HG03095 (cell line): ENCODE measurements around the gene CTNND1.
A peak's percentile ranks its signal among the peaks of the same experiment; 100 is the strongest.
"Not testable (repeated sequence)": the region's sequence is repeated elsewhere in the genome, so short reads cannot be mapped to it uniquely, and the experiment has no call there.

Experiments
- ATAC-seq: cut with Tn5 transposase; IDR thresholded peaks from one replicate; pipeline ENCODE4 v1.9.1; 2021; ENCODE audit warnings: moderate library complexity; ENCODE audit not compliant: unreplicated experiment

The CTNND1 gene

GRCh38 chr11:57788703-57789088, 27.1 kb downstream of the CTNND1 start:
- ATAC-seq, result no peak

- ATAC-seq, result no peak
These were observed 29.9 kb downstream of the CTNND1 start for GRCh38 chr11:57791321-57792059.

GRCh38 chr11:57792060-57792541, 30.5 kb downstream of the CTNND1 start:
- ATAC-seq, result peak; percentile 86

DNA sequence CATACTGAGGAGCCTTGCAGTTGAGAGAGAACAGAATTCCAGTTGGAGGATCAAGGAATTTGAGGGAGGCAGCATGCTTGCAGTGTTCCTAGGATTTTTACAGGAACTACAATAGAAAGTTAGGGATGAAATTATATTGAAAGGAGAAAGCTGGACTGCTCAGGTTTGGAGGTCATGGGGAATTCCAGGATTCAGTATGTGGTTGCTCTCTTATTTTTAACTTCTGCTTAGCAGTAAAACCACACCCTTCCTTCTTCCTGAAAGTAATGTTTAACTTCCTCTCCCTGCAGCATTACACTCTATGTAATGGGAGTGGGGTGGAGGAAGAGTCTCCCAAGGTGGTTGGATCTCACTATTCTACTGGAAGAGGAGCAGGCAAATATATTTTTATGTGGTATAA, 31.3 kb downstream of the CTNND1 start:
- no peak for ATAC-seq

- no peak for ATAC-seq
These were observed 31.9 kb downstream of the CTNND1 start for GRCh38 chr11:57793351-57794115.

DNA sequence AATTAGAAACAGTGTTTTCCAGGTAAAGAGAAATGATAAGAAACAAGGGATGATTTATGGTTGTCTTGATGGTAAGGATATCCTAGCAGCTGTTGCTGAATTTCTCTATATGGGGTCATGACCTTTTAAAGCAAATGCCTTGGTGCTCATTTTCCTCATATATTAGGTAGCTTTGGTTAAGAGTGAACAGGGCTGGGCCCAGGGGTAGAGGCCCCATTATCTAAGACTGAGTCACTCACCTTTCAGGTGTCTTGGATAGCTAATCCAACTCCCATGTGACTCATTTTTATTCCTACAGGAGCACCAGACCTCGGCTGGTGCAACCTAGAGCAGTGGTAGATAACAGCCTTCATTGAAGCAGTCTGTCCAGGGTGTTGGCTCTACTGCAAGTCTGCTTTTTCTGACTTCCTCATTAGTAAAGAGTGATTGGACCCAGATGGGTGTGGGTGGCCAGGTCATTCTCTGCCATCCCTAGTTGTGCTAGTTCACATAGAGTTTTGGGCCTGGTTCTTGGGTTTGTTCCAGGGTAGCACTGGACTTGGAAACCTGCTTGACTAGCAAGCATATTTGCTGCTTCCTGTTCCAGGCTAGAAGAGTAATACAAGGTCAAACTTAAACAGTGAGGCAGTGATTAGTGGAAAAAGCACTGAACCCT, 37.4 kb downstream of the CTNND1 start:
- ATAC-seq, result no peak

GRCh38 chr11:57800444-57801182, 39.0 kb downstream of the CTNND1 start:
- ATAC-seq, result peak; percentile 76

DNA sequence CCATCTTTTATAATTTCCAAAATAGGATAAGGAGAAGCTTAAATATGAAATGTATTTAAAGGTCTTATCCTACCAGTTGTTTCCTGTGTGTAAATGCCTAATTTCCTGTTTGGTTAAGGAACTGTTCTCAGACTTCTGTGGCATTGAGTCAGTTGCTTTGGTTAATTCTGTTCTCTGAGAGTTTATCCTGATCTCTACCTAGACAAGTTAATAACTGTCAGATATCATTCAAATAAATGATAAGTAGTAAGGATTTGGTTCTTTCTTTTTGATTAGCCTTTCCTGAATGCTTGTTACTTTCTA, 39.5 kb downstream of the CTNND1 start:
- no peak for ATAC-seq

DNA sequence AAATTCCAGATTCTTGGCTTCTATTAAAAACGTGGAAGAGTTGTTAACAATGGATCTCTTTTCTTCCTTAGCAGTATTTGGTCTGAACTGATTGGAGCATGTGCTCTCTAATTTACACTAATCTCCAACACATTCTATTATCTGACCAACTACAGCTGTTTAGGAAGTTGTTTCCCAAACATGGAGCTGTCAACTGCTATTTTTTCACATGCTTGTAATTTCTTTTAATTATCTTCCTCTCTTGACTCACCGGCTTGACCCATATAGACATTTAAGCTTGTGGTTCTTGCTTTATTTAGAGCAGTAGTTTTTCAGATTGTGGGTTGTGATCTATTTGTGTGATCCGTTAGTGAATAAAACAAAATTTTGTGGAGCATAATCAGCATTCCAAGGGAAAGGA, 40.8 kb downstream of the CTNND1 start:
- ATAC-seq, result no peak

DNA sequence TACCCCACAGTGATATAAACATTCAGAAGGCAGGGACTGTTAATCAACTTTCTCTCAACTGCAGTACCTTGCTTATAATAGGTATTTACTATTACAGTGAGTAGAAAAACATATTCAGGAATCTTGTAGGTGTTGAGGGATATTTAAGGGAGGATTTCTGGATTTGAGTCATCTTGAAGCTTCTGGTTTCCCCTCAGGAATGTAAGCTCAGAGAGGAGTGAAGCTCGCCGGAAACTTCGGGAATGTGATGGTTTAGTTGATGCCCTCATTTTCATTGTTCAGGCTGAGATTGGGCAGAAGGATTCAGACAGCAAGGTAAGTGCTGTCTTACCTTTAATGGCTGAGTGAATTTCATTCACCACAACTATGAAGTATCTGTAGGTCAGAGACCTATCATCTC, 42.9 kb downstream of the CTNND1 start:
- no peak for ATAC-seq

- ATAC-seq, result no peak
These were observed 44.2 kb downstream of the CTNND1 start for GRCh38 chr11:57805780-57806179.

- ATAC-seq, result no peak
These were observed 51.0 kb downstream of the CTNND1 start for GRCh38 chr11:57812634-57813033.

GRCh38 chr11:57815476-57815875, 53.9 kb downstream of the CTNND1 start:
- ATAC-seq, result peak; percentile 83

GRCh38 chr11:57815877-57816276, 54.3 kb downstream of the CTNND1 start:
- ATAC-seq, result peak; percentile 9

DNA sequence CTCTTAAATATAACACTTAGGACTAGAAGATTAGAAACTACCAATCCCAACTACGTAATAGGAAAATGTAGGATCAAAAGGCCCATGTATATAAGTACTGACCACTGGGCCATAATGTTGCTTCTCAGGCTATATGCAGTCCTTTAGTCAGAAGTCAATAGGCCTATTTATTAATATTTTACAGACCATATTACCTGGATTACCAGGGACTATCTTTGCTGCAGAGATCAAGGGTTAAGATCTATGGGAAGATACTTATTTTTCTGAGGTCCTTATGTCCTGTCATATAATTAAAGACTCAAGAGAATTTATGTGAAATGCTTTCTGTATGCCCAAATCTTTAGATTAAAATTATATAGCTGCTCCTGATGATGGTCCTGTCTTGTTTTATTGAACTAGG, 57.2 kb downstream of the CTNND1 start:
- no peak for ATAC-seq

- ATAC-seq, result no peak
These were observed 57.8 kb downstream of the CTNND1 start for GRCh38 chr11:57819252-57819979.

DNA sequence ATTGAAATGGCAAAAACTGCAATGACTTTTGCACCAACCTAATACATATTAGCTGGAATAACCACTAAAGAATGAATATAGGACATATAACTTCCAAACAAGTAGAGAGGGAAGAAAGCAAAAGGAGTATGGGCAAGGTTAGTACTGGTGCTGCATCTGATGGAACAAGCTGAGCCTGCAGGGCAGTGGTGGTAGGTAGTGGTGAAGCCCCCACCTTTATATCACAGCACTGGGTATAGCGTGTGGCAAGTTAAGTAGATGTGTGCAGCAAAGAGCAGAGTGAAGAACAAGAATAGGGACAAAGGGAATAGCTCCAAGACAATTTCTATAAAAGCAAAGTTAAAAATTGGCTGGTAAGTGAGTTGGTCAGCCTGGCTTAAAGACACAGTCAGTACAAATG, 62.3 kb downstream of the CTNND1 start:
- no peak for ATAC-seq

DNA sequence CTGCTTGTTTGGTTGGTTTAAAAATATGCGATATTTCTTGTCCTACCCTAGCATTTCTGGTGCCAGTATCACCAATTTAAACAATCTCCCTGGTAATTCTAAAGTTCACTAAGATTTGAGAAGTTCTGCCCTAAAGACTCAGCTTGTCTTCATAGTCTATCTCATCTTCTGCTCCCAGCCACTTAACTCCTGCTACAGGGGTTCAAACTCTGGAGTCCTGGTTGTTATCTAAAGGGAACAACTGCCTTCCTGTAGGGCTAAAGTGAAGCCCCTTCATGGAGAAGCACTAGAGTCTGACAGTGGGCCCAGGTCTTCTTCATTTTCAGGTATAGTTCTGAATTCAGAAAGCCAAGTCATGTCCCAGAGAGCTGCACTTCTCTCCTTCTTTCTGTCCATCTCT, 73.2 kb downstream of the CTNND1 start:
- no peak for ATAC-seq

GRCh38 chr11:57838609-57839008, 77.0 kb downstream of the CTNND1 start:
- ATAC-seq, result not testable (repeated sequence)

GRCh38 chr11:57842873-57843272, 81.3 kb downstream of the CTNND1 start:
- no peak for ATAC-seq

GRCh38 chr11:57867966-57868365, 106.4 kb downstream of the CTNND1 start:
- no peak for ATAC-seq
